ENCODE measurements around the gene ZBTB39. TPM values are rescaled to one million over a fixed set of nuclear protein-coding genes. Genes with fewer than 3 reads are reported as not detected.

Gene ZBTB39
- total RNA-seq, 1 experiment from 2014 or later, result 31.2 TPM

DNA sequence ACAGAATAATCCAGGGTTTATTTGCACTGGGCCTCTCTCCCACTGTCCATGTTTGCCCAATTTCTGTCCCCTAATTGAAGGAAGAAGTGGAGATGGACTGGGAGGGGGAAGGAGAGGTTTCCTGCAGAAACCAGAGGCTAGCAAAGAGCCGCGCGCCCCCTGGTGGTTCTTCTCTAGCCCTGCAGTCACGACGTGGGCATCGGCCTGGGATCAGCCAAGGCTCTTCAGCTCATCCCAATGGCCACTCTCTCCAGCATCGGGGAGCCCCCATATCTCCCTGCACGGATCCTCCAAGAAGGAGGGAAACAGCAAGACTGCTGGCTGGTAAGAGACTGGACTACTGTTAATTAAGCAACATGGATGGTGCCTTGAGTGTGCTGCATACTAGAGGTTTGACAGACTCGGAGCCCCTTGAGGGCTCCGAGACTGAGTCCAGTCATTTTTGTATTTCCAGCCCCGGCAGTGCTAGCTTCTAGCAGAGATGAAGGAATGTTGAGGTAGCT, 18.7 kb downstream of the ZBTB39 start:
- H3K9me3 ChIP-seq (ENCODE audit: control insufficient read depth, low read depth, low read length), result no peaks in the 10 kb centered on the region
- no peaks in the 10 kb centered on the region for H4K20me1 ChIP-seq (ENCODE audit: control insufficient read depth, insufficient read depth, insufficient read length)
- H2AFZ ChIP-seq (ENCODE audit: low read length), result no peak overlapping the region
- H3K79me2 ChIP-seq (ENCODE audit: insufficient read depth, low read length), result no peaks in the 10 kb centered on the region
- H2BK120ac ChIP-seq (ENCODE audit: low read depth, low read length, poor library complexity, severe bottlenecking), result no peak overlapping the region
- no peak overlapping the region for H2BK20ac ChIP-seq (ENCODE audit: low read depth, low read length, poor library complexity, severe bottlenecking)
- no peaks in the 10 kb centered on the region for H3K23me2 ChIP-seq (ENCODE audit: insufficient read length, low read depth, low read length, poor library complexity, severe bottlenecking)
- H3K9ac ChIP-seq (ENCODE audit: extremely low read depth, insufficient read length, low read length), result no peak overlapping the region
- no peak overlapping the region for H2BK12ac ChIP-seq (ENCODE audit: insufficient read length, low read depth, low read length)
- H3K27me3 ChIP-seq (ENCODE audit: insufficient read depth, low read length), result no peaks in the 10 kb centered on the region
- no peak overlapping the region for H4K8ac ChIP-seq (replicated peaks; ENCODE audit: insufficient read length, low read depth, low read length)
- H3K18ac ChIP-seq (ENCODE audit: insufficient read length, low read depth, low read length), result no peak overlapping the region
- H3K27ac ChIP-seq (ENCODE audit: insufficient read length, low read depth, low read length), result no peak overlapping the region
- Mint-ChIP-seq H3K4me3 (peak overlapping the region in 1 of 2 experiments; percentile 22; a peak in 1 of 5 replicates), H3K27ac (no peak overlapping the region), H3K4me1 (peaks cover 18 to 23% of the 10 kb centered on the region in 2 experiments), H3K9me3 (no peaks in the 10 kb centered on the region), H3K36me3 (ENCODE audit: insufficient read depth in 1 of 3, low read depth in 3 of 3) (no peaks in the 10 kb centered on the region; a peak in 1 of 7 replicates), H3K27me3 (ENCODE audit: low read depth) (peaks cover 1% of the 10 kb centered on the region; the same call in 1 of the 2 replicates)
- H4K91ac ChIP-seq (ENCODE audit: insufficient read length, low read depth, low read length), result no peak overlapping the region
- no peaks in the 10 kb centered on the region for H3K79me1 ChIP-seq (ENCODE audit: insufficient read depth, low read depth, low read length, poor library complexity, severe bottlenecking)
- WGBS (ENCODE audit: extremely low coverage, insufficient read length, low lambda C conversion rate), result no CpG with 5 or more reads among the region's 11 CpGs
- H3K4me2 ChIP-seq (ENCODE audit: insufficient read depth, insufficient read length, low read length), result no peak overlapping the region
- no peak overlapping the region for H3K14ac ChIP-seq (ENCODE audit: insufficient read depth, low read length)
- peak; percentile 92 for DNase-seq
- H3K23ac ChIP-seq (ENCODE audit: insufficient read length, low read depth, low read length), result no peak overlapping the region
- no peak overlapping the region for H4K5ac ChIP-seq (ENCODE audit: insufficient read length, low read depth, low read length)
- H3K4ac ChIP-seq (ENCODE audit: low read depth, low read length), result no peak overlapping the region
- no peak overlapping the region for H2AK5ac ChIP-seq (ENCODE audit: insufficient read length, low read length)
- no peak overlapping the region for H2BK5ac ChIP-seq (ENCODE audit: insufficient read length, low read length)
- no peak overlapping the region for H3T11ph ChIP-seq (ENCODE audit: low read length)
- H3K4me1 ChIP-seq (ENCODE audit: insufficient read depth, low read length), result peaks cover 3% of the 10 kb centered on the region; the same call in 1 of the 2 replicates
- H2BK15ac ChIP-seq (ENCODE audit: low read depth, low read length), result no peak overlapping the region
- TF ChIP-seq, protein P1, sequence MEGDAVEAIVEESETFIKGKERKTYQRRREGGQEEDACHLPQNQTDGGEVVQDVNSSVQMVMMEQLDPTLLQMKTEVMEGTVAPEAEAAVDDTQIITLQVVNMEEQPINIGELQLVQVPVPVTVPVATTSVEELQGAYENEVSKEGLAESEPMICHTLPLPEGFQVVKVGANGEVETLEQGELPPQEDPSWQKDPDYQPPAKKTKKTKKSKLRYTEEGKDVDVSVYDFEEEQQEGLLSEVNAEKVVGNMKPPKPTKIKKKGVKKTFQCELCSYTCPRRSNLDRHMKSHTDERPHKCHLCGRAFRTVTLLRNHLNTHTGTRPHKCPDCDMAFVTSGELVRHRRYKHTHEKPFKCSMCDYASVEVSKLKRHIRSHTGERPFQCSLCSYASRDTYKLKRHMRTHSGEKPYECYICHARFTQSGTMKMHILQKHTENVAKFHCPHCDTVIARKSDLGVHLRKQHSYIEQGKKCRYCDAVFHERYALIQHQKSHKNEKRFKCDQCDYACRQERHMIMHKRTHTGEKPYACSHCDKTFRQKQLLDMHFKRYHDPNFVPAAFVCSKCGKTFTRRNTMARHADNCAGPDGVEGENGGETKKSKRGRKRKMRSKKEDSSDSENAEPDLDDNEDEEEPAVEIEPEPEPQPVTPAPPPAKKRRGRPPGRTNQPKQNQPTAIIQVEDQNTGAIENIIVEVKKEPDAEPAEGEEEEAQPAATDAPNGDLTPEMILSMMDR (conservative IDR thresholded peaks at IDR 0.05), result peak; percentile 96
- H3K56ac ChIP-seq (ENCODE audit: insufficient read length, low read depth, low read length), result no peak overlapping the region
